ENCODE measurements around the gene NUDCD3. TPM values are rescaled to one million over a fixed set of nuclear protein-coding genes. Genes with fewer than 3 reads are reported as not detected.

The NUDCD3 gene
- total RNA-seq, result 22.6 TPM

DNA sequence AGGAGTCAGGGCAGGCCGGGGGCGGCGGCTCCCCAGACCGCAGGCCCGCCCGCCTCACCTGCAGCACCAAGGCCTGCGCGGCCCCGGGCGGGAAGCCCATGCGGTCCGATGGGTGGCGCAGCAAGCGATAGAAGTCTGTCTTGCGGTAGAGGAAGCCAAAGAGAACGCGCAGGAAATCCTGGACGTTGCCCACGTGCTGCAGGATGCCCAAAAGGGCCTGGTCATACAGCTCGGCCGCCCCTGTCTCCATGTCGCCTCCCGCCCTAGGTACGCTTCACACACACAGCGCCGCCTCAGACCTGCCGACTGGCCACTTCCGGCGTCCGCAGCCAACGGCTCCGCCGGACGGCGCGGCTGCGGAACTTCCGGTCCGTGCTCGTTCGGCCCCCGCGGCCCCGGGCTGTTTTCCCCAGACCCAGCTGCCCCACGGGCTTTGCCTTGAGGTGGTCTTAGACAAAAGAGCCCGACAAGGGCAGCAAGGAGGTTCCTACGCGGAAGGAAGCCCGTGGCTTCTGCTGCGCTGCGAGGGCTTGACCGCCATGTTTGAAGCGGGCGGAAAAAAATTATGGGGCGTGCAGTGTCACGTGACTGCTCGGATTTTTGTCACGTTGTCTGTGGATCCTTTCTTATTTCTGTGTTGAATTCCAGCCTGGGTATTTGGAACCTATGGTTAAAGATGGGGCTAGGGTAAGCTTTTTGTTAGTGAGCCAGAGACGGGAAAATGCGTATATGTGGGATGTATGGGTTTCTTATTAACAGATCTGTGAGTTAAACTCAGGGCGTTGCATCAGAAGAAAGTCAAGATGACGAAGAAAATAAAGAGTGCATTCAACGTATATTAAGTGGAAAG is at the start of gene NUDCD3:
Gene NUDCD3 (minus strand): TSS at position 308 of the 850 bp plus-strand sequence. CDS start 58 bp downstream, at position 250.
- Histone ChIP-seq H3K4me3 (ENCODE audit: low read length) (peak within 1 kb of the TSS; percentile 65), H3K4me1 (ENCODE audit: insufficient read depth, low read length) (peaks cover 40% of the 10 kb centered on the region), H3K9me3 (ENCODE audit: low read depth, low read length) (no peaks in the 10 kb centered on the region), H3K27me3 (ENCODE audit: insufficient read depth, low read length) (peaks cover 4% of the 10 kb centered on the region)

DNA sequence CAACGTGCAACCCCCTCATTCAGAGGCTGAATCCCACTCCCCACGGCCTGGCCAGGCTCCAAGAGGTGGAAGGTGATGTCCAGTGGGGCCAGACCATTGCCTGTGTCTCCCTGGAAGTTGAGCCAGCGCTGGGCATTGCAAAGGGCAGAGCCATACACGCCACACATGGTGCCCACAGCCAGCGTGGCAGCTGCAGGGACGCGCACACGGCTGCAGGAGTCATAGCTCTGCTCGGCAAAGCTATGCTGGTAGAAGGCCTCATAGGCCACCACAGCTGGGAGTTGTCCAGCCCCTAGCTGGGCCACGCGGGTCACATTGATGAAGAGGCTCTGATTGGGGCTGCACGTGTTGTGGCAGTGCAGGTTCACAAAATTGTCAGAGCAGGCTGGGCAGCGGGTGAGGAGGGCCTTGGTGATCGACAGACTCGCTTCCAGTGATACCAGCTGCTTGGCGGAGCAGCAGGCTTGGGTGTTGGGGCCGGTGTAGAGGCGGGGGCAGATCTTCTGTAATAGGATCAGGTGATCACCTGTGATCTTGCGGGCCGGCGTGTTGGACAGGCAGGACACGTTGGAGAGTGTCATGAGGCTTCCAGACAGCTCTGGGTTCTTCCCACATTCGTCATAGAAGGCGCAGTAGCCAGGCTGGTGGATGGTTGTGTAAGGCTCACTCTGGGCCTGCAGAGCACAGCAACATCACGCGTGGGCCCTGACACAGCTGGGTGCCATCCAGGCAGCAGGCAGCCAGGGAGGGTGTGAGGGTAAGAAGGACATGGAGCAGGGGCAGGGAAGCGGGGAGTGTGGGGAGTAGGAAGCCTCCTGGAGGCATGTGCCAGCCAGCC is 49.4 kb upstream of the NUDCD3 start:
- Histone ChIP-seq H3K9me3 (ENCODE audit: low read depth, low read length) (no peaks in the 10 kb centered on the region), H3K27me3 (ENCODE audit: insufficient read depth, low read length) (no peaks in the 10 kb centered on the region), H3K4me1 (ENCODE audit: insufficient read depth, low read length) (no peaks in the 10 kb centered on the region), H3K4me3 (ENCODE audit: low read length) (no peak overlapping the region)

DNA sequence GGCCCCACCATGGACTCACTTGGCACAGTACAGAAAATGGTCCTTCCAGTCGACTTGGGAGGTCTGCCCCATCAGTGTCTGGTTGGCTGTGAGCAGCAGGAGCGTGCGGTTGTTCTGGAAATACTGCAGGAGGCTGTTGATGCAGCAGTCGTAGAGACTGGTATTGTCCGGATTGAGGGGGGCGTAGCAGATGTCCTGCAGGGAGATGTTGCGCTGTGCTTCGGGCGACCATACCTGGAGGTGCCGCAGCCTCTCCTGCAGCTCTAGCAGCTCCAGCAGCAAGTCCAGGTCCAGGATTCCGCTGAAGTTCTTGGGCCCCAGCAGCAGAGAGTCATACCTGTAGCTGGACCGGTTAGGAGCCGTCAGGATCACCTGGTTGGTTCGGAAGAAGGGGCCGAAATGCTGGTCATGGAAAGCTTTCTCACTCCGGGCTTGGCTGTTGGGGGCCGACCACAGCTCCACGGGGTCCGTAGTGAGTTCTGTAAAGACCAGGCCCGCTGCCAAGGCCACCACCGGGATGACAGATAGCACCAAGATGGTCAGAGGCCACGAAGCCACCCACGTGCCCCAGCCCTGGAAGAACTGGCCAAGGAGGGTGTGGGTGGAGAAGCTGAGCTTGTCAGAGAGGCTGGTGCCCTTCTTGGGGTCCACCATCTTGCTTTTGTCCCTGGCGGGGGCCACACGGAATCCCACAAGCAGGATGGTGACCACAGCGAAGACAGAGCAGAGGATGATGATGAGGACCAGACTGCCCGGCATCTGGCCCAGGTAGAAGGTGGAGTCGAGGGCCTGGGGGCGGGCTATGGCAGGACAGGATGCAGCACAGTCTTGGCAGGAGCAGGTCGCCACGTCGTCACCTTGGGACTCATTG is 48.6 kb upstream of the NUDCD3 start:
- Histone ChIP-seq H3K4me3 (ENCODE audit: low read length) (no peak overlapping the region), H3K4me1 (ENCODE audit: insufficient read depth, low read length) (no peaks in the 10 kb centered on the region), H3K9me3 (ENCODE audit: low read depth, low read length) (no peaks in the 10 kb centered on the region), H3K27me3 (ENCODE audit: insufficient read depth, low read length) (no peaks in the 10 kb centered on the region)

DNA sequence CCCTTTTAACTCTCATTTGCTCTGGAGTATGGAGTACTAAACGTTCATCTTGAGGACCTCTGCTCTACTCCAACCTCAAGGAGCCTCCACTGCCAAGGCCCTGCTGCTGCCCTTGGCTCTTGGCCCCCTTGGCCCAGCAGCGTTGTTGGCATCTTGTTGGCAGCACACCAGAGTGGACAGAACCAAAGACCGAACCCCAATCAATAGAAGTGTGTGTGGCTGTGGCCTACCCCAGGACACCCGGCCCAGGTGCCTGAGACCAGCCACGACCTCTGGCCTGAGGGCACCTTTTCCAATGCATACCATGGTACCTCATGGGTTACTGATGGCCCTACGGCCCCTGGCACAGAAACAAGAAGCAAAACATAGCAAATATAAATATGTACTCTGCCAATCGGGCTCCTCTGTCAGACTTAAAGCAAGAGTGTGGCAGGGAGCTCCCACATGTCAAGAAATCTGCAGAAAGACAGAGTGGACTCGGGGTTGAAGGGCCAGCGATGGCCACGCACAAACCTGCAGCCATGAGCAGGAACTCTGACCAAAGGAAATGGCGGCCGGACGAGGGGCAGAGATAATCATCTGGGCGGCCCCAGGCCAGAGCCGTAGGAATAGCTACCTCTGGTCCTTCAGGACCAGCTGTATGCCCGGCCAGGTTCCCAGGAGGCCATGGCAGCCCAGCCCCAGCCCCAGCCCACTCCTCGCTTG is 47.8 kb upstream of the NUDCD3 start:
- no peak overlapping the region for H3K4me3 ChIP-seq (ENCODE audit: low read length)
- H3K9me3 ChIP-seq (ENCODE audit: low read depth, low read length), result no peaks in the 10 kb centered on the region
- no peaks in the 10 kb centered on the region for H3K4me1 ChIP-seq (ENCODE audit: insufficient read depth, low read length)

GRCh38 chr7:44537442-44537841 is 47.0 kb upstream of the NUDCD3 start:
- no peaks in the 10 kb centered on the region for H3K27me3 ChIP-seq (ENCODE audit: insufficient read depth, low read length)
- no peaks in the 10 kb centered on the region for H3K9me3 ChIP-seq (ENCODE audit: low read depth, low read length)
- H3K4me1 ChIP-seq (ENCODE audit: insufficient read depth, low read length), result no peaks in the 10 kb centered on the region
- no peak overlapping the region for H3K4me3 ChIP-seq (ENCODE audit: low read length)

More for the DNA sequence above, 47.8 kb upstream of the NUDCD3 start:
- H3K27me3 ChIP-seq (ENCODE audit: insufficient read depth, low read length), result no peaks in the 10 kb centered on the region

DNA sequence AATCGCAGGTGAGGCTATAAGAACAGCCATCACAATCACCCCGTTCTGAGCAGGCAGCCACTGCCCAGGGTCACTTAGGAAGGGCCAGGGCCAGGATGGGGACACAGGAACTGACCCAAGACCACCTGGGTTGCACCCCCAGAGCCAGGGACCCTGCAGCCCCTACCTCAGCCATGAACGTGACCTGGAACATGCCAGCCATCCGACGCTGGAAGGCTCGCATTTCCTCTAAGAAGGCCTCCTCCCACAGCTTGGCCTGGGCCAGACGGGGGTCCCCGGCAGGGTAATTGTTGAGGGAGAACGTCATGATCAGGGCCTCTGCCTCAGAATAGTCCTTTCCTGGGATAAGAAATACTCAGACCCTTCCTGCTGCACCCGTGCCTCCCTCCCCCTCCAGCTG is 45.6 kb upstream of the NUDCD3 start:
- Histone ChIP-seq H3K27me3 (ENCODE audit: insufficient read depth, low read length) (no peaks in the 10 kb centered on the region), H3K4me1 (ENCODE audit: insufficient read depth, low read length) (no peaks in the 10 kb centered on the region), H3K9me3 (ENCODE audit: low read depth, low read length) (no peaks in the 10 kb centered on the region), H3K4me3 (ENCODE audit: low read length) (no peak overlapping the region)

DNA sequence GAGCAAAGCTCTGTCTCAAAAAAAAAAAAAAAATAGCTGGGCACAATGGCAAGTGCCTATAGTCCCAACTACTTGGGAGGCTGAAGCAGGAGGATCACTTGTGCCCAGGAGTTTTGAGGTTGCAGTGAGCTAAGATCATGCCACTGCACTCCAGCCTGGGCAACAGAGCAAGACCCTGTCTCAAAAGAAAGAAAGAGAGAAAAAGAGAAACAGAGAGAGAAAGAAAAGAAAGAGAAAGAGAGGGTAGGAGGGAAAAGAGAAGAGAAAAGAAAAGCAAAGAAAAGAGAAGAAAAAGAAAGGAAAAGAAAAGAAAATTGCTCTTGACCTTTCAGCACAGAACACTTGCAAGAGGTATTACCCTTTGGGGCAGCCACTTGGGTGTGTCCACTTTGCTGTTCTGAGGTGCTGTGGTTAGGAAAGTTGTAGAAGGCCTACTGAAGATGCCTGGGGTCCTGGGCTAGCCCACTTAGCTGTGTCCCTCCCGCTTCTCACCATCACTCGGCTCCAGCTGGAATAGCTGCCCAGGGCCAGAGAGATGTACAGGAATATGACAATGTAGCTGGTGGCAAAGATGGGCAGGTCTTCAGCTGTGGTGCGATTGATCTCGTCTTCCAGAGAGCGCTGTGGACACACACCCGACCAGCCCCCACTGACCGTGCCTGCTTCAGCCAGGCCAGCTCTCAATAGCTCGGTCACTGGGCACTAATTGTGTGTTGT is 45.0 kb upstream of the NUDCD3 start:
- Histone ChIP-seq H3K4me1 (ENCODE audit: insufficient read depth, low read length) (no peaks in the 10 kb centered on the region), H3K9me3 (ENCODE audit: low read depth, low read length) (no peaks in the 10 kb centered on the region)

GRCh38 chr7:44534501-44534900 is 44.0 kb upstream of the NUDCD3 start:
- H3K27me3 ChIP-seq (ENCODE audit: insufficient read depth, low read length), result no peaks in the 10 kb centered on the region
- H3K9me3 ChIP-seq (ENCODE audit: low read depth, low read length), result no peaks in the 10 kb centered on the region
- no peak overlapping the region for H3K4me3 ChIP-seq (ENCODE audit: low read length)
- no peaks in the 10 kb centered on the region for H3K4me1 ChIP-seq (ENCODE audit: insufficient read depth, low read length)

More for the DNA sequence above, 45.0 kb upstream of the NUDCD3 start:
- no peak overlapping the region for H3K4me3 ChIP-seq (ENCODE audit: low read length)
- no peaks in the 10 kb centered on the region for H3K27me3 ChIP-seq (ENCODE audit: insufficient read depth, low read length)

GRCh38 chr7:44534087-44534486 is 43.6 kb upstream of the NUDCD3 start:
- H3K9me3 ChIP-seq (ENCODE audit: low read depth, low read length), result no peaks in the 10 kb centered on the region
- no peak overlapping the region for H3K4me3 ChIP-seq (ENCODE audit: low read length)
- no peaks in the 10 kb centered on the region for H3K27me3 ChIP-seq (ENCODE audit: insufficient read depth, low read length)
- H3K4me1 ChIP-seq (ENCODE audit: insufficient read depth, low read length), result no peaks in the 10 kb centered on the region

GRCh38 chr7:44533301-44534055 is 43.0 kb upstream of the NUDCD3 start:
- H3K4me3 ChIP-seq (ENCODE audit: low read length), result no peak overlapping the region
- no peaks in the 10 kb centered on the region for H3K9me3 ChIP-seq (ENCODE audit: low read depth, low read length)
- no peaks in the 10 kb centered on the region for H3K27me3 ChIP-seq (ENCODE audit: insufficient read depth, low read length)

GRCh38 chr7:44531421-44532380 is 41.2 kb upstream of the NUDCD3 start:
- Histone ChIP-seq H3K4me1 (ENCODE audit: insufficient read depth, low read length) (no peaks in the 10 kb centered on the region), H3K4me3 (ENCODE audit: low read length) (no peak overlapping the region), H3K27me3 (ENCODE audit: insufficient read depth, low read length) (no peaks in the 10 kb centered on the region), H3K9me3 (ENCODE audit: low read depth, low read length) (no peaks in the 10 kb centered on the region)

More at GRCh38 chr7:44533301-44534055, 43.0 kb upstream of the NUDCD3 start:
- no peaks in the 10 kb centered on the region for H3K4me1 ChIP-seq (ENCODE audit: insufficient read depth, low read length)

DNA sequence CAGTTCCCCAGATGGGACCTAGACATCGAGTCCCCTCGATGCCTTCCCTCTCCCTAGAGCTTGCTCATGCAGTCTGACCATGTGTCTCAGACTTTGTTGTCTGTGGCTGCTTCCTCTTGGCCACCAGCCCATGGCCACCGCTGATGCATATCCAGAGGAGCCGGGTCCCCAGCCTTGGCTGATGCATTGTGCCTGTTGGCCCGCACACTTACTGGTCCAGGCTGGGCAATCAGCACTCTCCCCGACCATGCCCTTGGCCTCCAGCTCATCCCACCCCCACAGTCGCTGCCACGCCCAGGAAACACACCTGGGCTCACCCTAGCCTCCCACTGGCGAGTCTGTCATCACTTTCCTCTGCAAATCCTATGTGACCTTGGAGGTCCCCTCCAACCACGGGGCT is 40.5 kb upstream of the NUDCD3 start:
- Histone ChIP-seq H3K27me3 (ENCODE audit: insufficient read depth, low read length) (no peaks in the 10 kb centered on the region), H3K4me3 (ENCODE audit: low read length) (no peak overlapping the region), H3K4me1 (ENCODE audit: insufficient read depth, low read length) (no peaks in the 10 kb centered on the region), H3K9me3 (ENCODE audit: low read depth, low read length) (no peaks in the 10 kb centered on the region)

All from mononuclear cell (primary cell).